Breast epithelium (tissue), 4 donors: ENCODE results near the gene CSNK1D. TPM values are rescaled to one million over a fixed set of nuclear protein-coding genes. Genes with fewer than 3 reads are reported as not detected.

Experiments
- DNase-seq, 2 donors: peaks; one replicate each; pipeline ENCODE4 v3.0.0-alpha.2; 2019; ENCODE audit warnings: low spot score in 2 of 2
- H3K27ac ChIP-seq, 2 donors: fragments of 200-600 bp; sonication (generic) in 1 of 2; one replicate each; pipeline ENCODE4 v1.5.1; 2016 to 2019; ENCODE audit warnings: mild to moderate bottlenecking in 1 of 2
- H3K27me3 ChIP-seq, 2 donors: fragments of 200-600 bp; sonication (generic) in 1 of 2; one replicate each; pipeline versions ENCODE4 v1.5.1 to v1.6.0; 2017 to 2019; ENCODE audit warnings: control low read depth in 1 of 2, mild to moderate bottlenecking in 1 of 2
- H3K36me3 ChIP-seq: fragments of 200-600 bp; one replicate; pipeline ENCODE4 v1.5.1; 2019
- H3K4me1 ChIP-seq, 2 donors: fragments of 200-600 bp; sonication (generic); one replicate each; pipeline ENCODE4 v1.5.1; 2016 to 2019; ENCODE audit warnings: control low read depth in 1 of 2
- H3K4me3 ChIP-seq, 3 donors: fragments of 200-600 bp; sonication (generic); 1 replicate in 2 of 3; 2 replicates in 1 of 3; pipeline ENCODE4 v1.5.1; 2016 to 2019; ENCODE audit warnings: mild to moderate bottlenecking in 3 of 3, moderate library complexity in 2 of 3
- H3K9me3 ChIP-seq, 2 donors: fragments of 200-600 bp; sonication (generic) in 1 of 2; one replicate each; pipeline ENCODE4 v1.5.1; 2016 to 2019; ENCODE audit warnings: control low read depth in 1 of 2
- POLR2A ChIP-seq: fragments of 450-650 bp; IDR thresholded peaks from one replicate; pipeline ENCODE4 v1.6.1; 2016; ENCODE audit warnings: antibody characterized with exemption, mild to moderate bottlenecking, moderate library complexity
- POLR2AphosphoS5 ChIP-seq, 3 donors: sonication (generic); formaldehyde crosslinking; IDR thresholded peaks; one replicate each; pipeline ENCODE4 v1.6.1; 2017; ENCODE audit warnings: antibody characterized with exemption in 3 of 3
- intact Hi-C: fragments of 100-400 bp; cut with DNase I; formaldehyde crosslinking; loops from one replicate; pipeline ENCODE4 v1.15.1; 2023; ENCODE audit warnings: low total_unique reads
- total RNA-seq, 3 donors: library from RNA; depleted of rRNA; stranded (reverse); fragments of >200 nt; gene quantifications; one replicate each; pipeline ENCODE4 v1.1.0, GENCODE V29; 2016
- TF ChIP-seq, protein P1 (sequence below), 3 donors: fragments of 450-650 bp; IDR thresholded peaks; one replicate each; pipeline ENCODE4 v1.5.1; 2016 to 2017; ENCODE audit warnings: antibody characterized with exemption in 3 of 3, mild to moderate bottlenecking in 3 of 3, moderate library complexity in 3 of 3

The CSNK1D gene
- total RNA-seq, 3 donors from 2014 or later: 50.7 to 85.9 (median 75.2) TPM

GRCh38 chr17:82295472-82295814, 21.9 kb upstream of the CSNK1D start:
- Histone ChIP-seq H3K27ac (peak overlapping the region; percentile 96 to 99), H3K4me3 (no peak overlapping the region), H3K9me3 (no peaks in the 10 kb centered on the region), H3K27me3 (no peaks in the 10 kb centered on the region), H3K36me3 (no peaks in the 10 kb centered on the region), H3K4me1 (peaks cover 7 to 21% of the 10 kb centered on the region in 2 donors)
- no peak for TF ChIP-seq POLR2A
- TF ChIP-seq, protein P1, sequence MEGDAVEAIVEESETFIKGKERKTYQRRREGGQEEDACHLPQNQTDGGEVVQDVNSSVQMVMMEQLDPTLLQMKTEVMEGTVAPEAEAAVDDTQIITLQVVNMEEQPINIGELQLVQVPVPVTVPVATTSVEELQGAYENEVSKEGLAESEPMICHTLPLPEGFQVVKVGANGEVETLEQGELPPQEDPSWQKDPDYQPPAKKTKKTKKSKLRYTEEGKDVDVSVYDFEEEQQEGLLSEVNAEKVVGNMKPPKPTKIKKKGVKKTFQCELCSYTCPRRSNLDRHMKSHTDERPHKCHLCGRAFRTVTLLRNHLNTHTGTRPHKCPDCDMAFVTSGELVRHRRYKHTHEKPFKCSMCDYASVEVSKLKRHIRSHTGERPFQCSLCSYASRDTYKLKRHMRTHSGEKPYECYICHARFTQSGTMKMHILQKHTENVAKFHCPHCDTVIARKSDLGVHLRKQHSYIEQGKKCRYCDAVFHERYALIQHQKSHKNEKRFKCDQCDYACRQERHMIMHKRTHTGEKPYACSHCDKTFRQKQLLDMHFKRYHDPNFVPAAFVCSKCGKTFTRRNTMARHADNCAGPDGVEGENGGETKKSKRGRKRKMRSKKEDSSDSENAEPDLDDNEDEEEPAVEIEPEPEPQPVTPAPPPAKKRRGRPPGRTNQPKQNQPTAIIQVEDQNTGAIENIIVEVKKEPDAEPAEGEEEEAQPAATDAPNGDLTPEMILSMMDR (IDR thresholded peaks at IDR 0.05): no peak
- TF ChIP-seq POLR2AphosphoS5 (IDR thresholded peaks at IDR 0.05): no peak
- DNase-seq: no peak
- intact Hi-C loops: no loop called here

GRCh38 chr17:82294064-82294773, 20.7 kb upstream of the CSNK1D start:
- Histone ChIP-seq H3K9me3 (no peaks in the 10 kb centered on the region), H3K27me3 (no peaks in the 10 kb centered on the region), H3K27ac (peak overlapping the region; percentile 96 to 99), H3K4me3 (peak overlapping the region in 2 of 3 donors; percentile 83 to 90), H3K36me3 (no peaks in the 10 kb centered on the region), H3K4me1 (peaks cover 7 to 21% of the 10 kb centered on the region in 2 donors)
- no peak for DNase-seq
- peak in 1 of 3 donors; percentile 37 for TF ChIP-seq POLR2AphosphoS5 (IDR thresholded peaks at IDR 0.05)
- TF ChIP-seq POLR2A: no peak
- intact Hi-C loops: no loop called here

- H3K4me3 ChIP-seq: peak overlapping the region; percentile 81 to 90 (median 83)
- H3K27me3 ChIP-seq: no peaks in the 10 kb centered on the region
- TF ChIP-seq POLR2A (peak; percentile 95), POLR2AphosphoS5 (IDR thresholded peaks at IDR 0.05) (peak; percentile 92 to 99 (median 95))
- TF ChIP-seq, protein P1 (IDR thresholded peaks at IDR 0.05): no peak
- no peaks in the 10 kb centered on the region for H3K9me3 ChIP-seq
- intact Hi-C loops: no loop called here
- H3K4me1 ChIP-seq: peaks cover 0 to 15% of the 10 kb centered on the region in 2 donors
- H3K27ac ChIP-seq: peak overlapping the region; percentile 96 to 99
- H3K36me3 ChIP-seq: no peaks in the 10 kb centered on the region
- peak; percentile 95 to 98 for DNase-seq
These were observed 19.0 kb upstream of the CSNK1D start for GRCh38 chr17:82292251-82293154.

- intact Hi-C loops: no loop called here
- H3K4me1 ChIP-seq: peaks cover 0 to 13% of the 10 kb centered on the region in 2 donors
- peak overlapping the region; percentile 96 to 99 for H3K27ac ChIP-seq
- H3K9me3 ChIP-seq: no peaks in the 10 kb centered on the region
- H3K4me3 ChIP-seq: peak overlapping the region; percentile 81 to 90 (median 83)
- no peaks in the 10 kb centered on the region for H3K27me3 ChIP-seq
- DNase-seq: no peak
- TF ChIP-seq, protein P1 (IDR thresholded peaks at IDR 0.05): no peak
- TF ChIP-seq POLR2A (no peak), POLR2AphosphoS5 (IDR thresholded peaks at IDR 0.05) (no peak)
- no peaks in the 10 kb centered on the region for H3K36me3 ChIP-seq
These were observed 18.2 kb upstream of the CSNK1D start for GRCh38 chr17:82291582-82292250.
